OCI-LY3 (cell line): Measurements from ENCODE around the gene MYLK4.

Source experiments
- H2AFZ ChIP-seq: fragments of 200-600, 300-600 bp; shearing (Covaris generic); 2 replicates; pipeline ENCODE4 v1.6.0; 2014; ENCODE audit warnings: antibody characterized with exemption, low read depth, low read length
- H3K27ac ChIP-seq: fragments of 200-600, 300-600 bp; sonication (generic); 2 replicates; pipeline ENCODE4 v1.5.1; 2014; ENCODE audit warnings: mild to moderate bottlenecking, low read length, moderate library complexity, mixed read lengths
- H3K27me3 ChIP-seq: fragments of 200-600, 300-600 bp; sonication (generic); 2 replicates; pipeline ENCODE4 v1.6.1; 2014; ENCODE audit warnings: low read depth, low read length, mixed read lengths
- H3K36me3 ChIP-seq: fragments of 200-600, 300-600 bp; sonication (generic); replicated peaks from 2 replicates; pipeline ENCODE3; 2014; ENCODE audit warnings: low read depth, low read length, mixed read lengths
- H3K4me1 ChIP-seq: fragments of 300-600, 200-600 bp; sonication (generic); 2 replicates; pipeline ENCODE4 v1.6.1; 2014; ENCODE audit warnings: low read length, mixed read lengths
- H3K4me2 ChIP-seq: fragments of 200-600, 300-600 bp; sonication (generic); 2 replicates; pipeline ENCODE4 v1.6.1; 2014; ENCODE audit warnings: low read length, mixed read lengths
- H3K4me3 ChIP-seq: fragments of 300-600, 200-600 bp; sonication (generic); 2 replicates; pipeline ENCODE4 v1.5.1; 2014; ENCODE audit warnings: antibody characterized with exemption, mild to moderate bottlenecking, low read length, moderate library complexity
- H3K79me2 ChIP-seq: fragments of 300-600, 200-600 bp; shearing (Covaris generic); 2 replicates; pipeline ENCODE4 v1.6.1; 2014; ENCODE audit warnings: mild to moderate bottlenecking, low read length, mixed read lengths
- H3K9ac ChIP-seq: fragments of 300-600, 200-600 bp; shearing (Covaris generic); 2 replicates; pipeline ENCODE4 v1.6.0; 2014; ENCODE audit warnings: mild to moderate bottlenecking, low read length, moderate library complexity
- H3K9me3 ChIP-seq: fragments of 200-600, 300-600 bp; shearing (Covaris generic); 2 replicates; pipeline ENCODE4 v1.6.1; 2014; ENCODE audit warnings: low read length, mixed read lengths; ENCODE audit not compliant: insufficient read depth
- H4K20me1 ChIP-seq: fragments of 200-600, 300-600 bp; sonication (generic); 2 replicates; pipeline ENCODE4 v1.6.1; 2016; ENCODE audit warnings: low read length, mixed read lengths; ENCODE audit not compliant: insufficient read depth
- EZH2phosphoT487 ChIP-seq: fragments of 200-600 bp; shearing (Covaris generic); IDR thresholded peaks from 2 replicates; pipeline ENCODE4 v1.6.1; 2018; ENCODE audit warnings: antibody characterized with exemption, mixed run types, low read depth
- TF ChIP-seq, protein P1 (sequence below): fragments of 200-600, 300-600 bp; sonication (generic); IDR thresholded peaks from 2 replicates; pipeline ENCODE4 v1.5.1; 2014; ENCODE audit warnings: antibody characterized with exemption, low read length, low read depth

Gene MYLK4

DNA sequence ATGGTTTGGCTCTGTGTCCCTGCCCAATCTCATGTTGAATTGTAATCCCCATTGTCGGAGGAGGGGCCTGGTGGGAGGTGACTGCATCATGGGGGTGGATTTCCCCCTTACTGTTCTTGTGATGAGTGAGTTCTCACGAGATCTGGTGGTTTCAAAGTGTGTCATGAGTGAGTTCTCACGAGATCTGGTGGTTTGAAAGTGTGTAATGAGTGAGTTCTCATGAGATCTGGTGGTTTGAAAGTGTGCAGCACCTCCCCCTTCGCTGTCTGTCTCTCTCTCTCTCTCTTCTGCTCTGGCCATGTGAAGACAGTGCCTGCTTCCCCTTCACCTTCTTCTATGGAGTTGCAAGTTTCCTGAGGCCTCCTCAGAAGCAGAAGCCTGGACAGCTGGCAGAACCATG, 87.6 kb downstream of the MYLK4 start:
- H3K4me3 ChIP-seq, result no peak overlapping the region
- 0 out of 2 replicates have a peak overlapping the region, but pooled peaks have one; percentile 39 for H2AFZ ChIP-seq
- no peaks in the 10 kb centered on the region for H3K36me3 ChIP-seq
- no peaks in the 10 kb centered on the region for H3K27me3 ChIP-seq
- no peak overlapping the region for H3K27ac ChIP-seq
- no peaks in the 10 kb centered on the region for H3K9me3 ChIP-seq
- no peaks in the 10 kb centered on the region for H3K79me2 ChIP-seq
- TF ChIP-seq EZH2phosphoT487, result no peak
- TF ChIP-seq, protein P1, sequence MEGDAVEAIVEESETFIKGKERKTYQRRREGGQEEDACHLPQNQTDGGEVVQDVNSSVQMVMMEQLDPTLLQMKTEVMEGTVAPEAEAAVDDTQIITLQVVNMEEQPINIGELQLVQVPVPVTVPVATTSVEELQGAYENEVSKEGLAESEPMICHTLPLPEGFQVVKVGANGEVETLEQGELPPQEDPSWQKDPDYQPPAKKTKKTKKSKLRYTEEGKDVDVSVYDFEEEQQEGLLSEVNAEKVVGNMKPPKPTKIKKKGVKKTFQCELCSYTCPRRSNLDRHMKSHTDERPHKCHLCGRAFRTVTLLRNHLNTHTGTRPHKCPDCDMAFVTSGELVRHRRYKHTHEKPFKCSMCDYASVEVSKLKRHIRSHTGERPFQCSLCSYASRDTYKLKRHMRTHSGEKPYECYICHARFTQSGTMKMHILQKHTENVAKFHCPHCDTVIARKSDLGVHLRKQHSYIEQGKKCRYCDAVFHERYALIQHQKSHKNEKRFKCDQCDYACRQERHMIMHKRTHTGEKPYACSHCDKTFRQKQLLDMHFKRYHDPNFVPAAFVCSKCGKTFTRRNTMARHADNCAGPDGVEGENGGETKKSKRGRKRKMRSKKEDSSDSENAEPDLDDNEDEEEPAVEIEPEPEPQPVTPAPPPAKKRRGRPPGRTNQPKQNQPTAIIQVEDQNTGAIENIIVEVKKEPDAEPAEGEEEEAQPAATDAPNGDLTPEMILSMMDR, result no peak
- H4K20me1 ChIP-seq, result no peaks in the 10 kb centered on the region
- H3K9ac ChIP-seq, result no peak overlapping the region
- H3K4me2 ChIP-seq, result 0 out of 2 replicates have a peak overlapping the region, but pooled peaks have one; percentile 12
- peaks cover 21% of the 10 kb centered on the region for H3K4me1 ChIP-seq

DNA sequence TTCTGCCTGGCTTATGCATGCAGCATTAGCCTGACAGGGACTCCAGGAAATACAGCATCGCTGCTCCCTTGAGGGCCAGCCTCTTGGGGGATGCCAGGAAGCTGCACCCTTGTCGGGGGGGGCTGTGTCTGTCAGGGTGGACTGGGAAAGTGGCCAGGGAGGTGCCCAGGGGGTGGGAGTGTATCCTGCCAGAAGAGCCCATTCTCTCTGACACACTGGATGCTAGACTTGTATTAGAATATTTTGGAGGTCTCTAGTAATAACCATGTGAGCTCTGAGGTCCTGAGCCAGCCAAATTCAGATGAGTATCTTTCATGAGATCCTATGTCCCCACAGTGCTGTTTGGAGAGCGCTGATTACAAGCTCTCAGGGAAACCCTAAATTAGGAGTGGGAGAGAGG, 89.1 kb downstream of the MYLK4 start:
- H2AFZ ChIP-seq, result no peak overlapping the region
- H3K79me2 ChIP-seq, result no peaks in the 10 kb centered on the region
- TF ChIP-seq, protein P1, result no peak
- no peak for TF ChIP-seq EZH2phosphoT487
- no peak overlapping the region for H3K4me2 ChIP-seq
- H3K9me3 ChIP-seq, result no peaks in the 10 kb centered on the region
- H3K9ac ChIP-seq, result no peak overlapping the region
- no peak overlapping the region for H3K4me3 ChIP-seq
- no peaks in the 10 kb centered on the region for H4K20me1 ChIP-seq
- H3K27me3 ChIP-seq, result no peaks in the 10 kb centered on the region; the same call in 1 of the 2 replicates
- H3K27ac ChIP-seq, result no peak overlapping the region
- peaks cover 21% of the 10 kb centered on the region for H3K4me1 ChIP-seq
- no peaks in the 10 kb centered on the region for H3K36me3 ChIP-seq

DNA sequence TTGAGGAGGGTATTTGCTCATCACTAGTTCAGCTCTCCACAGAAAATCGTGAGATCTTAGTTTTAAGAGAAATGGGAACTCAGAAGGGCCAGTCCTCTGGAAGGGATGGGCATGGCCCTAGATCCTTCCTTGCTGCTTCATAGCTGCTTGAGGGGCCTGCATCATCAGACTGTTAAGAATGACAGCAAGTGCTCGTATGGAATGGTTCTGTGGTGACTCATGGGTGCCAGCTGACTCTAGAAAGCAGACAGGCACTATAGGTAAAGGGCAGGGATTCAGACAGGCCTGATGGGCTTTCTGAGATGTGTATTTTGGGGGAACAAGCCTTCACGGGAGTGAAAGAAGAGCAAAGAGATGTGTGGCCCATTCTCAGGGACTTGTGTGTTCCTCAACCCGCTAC, 90.8 kb downstream of the MYLK4 start:
- no peak overlapping the region for H3K4me2 ChIP-seq
- TF ChIP-seq, protein P1, result no peak
- no peak for TF ChIP-seq EZH2phosphoT487
- peaks cover 15% of the 10 kb centered on the region for H3K4me1 ChIP-seq
- H2AFZ ChIP-seq, result no peak overlapping the region
- no peaks in the 10 kb centered on the region for H3K36me3 ChIP-seq
- no peak overlapping the region for H3K9ac ChIP-seq
- H3K79me2 ChIP-seq, result no peaks in the 10 kb centered on the region
- H3K9me3 ChIP-seq, result no peaks in the 10 kb centered on the region
- no peak overlapping the region for H3K27ac ChIP-seq
- H3K4me3 ChIP-seq, result no peak overlapping the region
- H4K20me1 ChIP-seq, result no peaks in the 10 kb centered on the region
- H3K27me3 ChIP-seq, result no peaks in the 10 kb centered on the region; the same call in 1 of the 2 replicates

DNA sequence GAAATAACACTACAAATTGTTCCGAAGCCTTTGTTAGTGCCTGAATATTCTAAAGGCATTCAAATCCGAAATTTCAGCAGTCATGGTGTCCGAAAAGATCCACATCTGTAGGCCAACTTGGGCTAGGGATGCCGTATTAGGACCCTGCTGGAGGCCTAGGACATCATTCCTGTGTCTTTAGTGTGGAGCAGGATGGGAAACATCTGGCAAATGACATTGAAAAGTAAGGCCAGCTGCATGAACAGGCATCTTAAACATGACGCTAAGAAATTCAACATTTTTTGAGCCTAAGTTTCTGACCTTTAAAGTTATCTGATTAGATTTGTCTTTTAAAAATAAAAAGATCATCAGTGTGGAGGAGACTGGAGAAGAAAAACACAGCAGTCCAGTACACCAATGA, 91.3 kb downstream of the MYLK4 start:
- no peak overlapping the region for H3K9ac ChIP-seq
- no peak overlapping the region for H2AFZ ChIP-seq
- no peak overlapping the region for H3K4me2 ChIP-seq
- H3K36me3 ChIP-seq, result no peaks in the 10 kb centered on the region
- no peak overlapping the region for H3K27ac ChIP-seq
- H4K20me1 ChIP-seq, result no peaks in the 10 kb centered on the region
- no peaks in the 10 kb centered on the region for H3K79me2 ChIP-seq
- peaks cover 15% of the 10 kb centered on the region for H3K4me1 ChIP-seq
- TF ChIP-seq EZH2phosphoT487, result no peak
- TF ChIP-seq, protein P1, result no peak
- no peaks in the 10 kb centered on the region; the same call in 1 of the 2 replicates for H3K27me3 ChIP-seq
- no peaks in the 10 kb centered on the region for H3K9me3 ChIP-seq
- H3K4me3 ChIP-seq, result no peak overlapping the region
